ENCODE results near the gene ITGA4. TPM values are rescaled to one million over a fixed set of nuclear protein-coding genes. Genes with fewer than 3 reads are reported as not detected.

Gene ITGA4
- total and polyA plus RNA-seq, 2 of the 13 experiments (the other 11 are each of a cell fraction or from before 2014, with no cell fraction given) = not detected

DNA sequence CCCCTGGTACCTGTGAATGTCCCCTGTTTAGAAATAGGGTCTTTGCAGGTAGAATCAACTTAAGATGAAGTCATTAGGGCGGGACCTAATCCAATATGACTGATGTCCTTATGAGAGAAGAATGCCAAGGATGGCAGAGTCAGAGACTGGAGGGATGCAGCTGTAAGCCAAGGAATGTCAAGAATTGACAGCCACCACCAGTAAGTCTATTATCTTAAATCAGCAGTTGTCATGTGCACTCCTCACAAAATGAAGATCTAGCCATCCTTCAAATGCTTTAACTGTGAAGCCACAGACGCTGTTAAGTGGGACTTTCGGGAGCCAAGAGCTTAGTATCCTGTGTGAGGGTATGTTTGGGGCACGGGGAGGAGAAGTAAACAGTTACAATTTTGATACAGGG is 83.2 kb downstream of the ITGA4 start:
- in situ Hi-C loops (cut with HindIII; ENCODE audit: extremely low pct_ligation_motif_present, low pct_unique_long_range_greater_than_20kb) = no loop called here
- Histone ChIP-seq H3K4me1 (ENCODE audit: insufficient read depth, low read length) (no peaks in the 10 kb centered on the region), H3K27me3 (ENCODE audit: control insufficient read depth in 1 of 2, insufficient read depth in 2 of 2, low read length in 2 of 2) (no peaks in the 10 kb centered on the region), H3K4me2 (ENCODE audit: low read depth, low read length) (no peak overlapping the region), H2AFZ (ENCODE audit: low read length) (no peak overlapping the region), H3K79me2 (ENCODE audit: insufficient read depth, low read length) (no peaks in the 10 kb centered on the region), H3K9ac (ENCODE audit: insufficient read depth, low read depth, low read length) (no peak overlapping the region), H4K20me1 (ENCODE audit: insufficient read depth, low read length) (no peaks in the 10 kb centered on the region), H3K4me3 (replicated peaks in 1 of 3; ENCODE audit: insufficient read depth in 1 of 3, low read depth in 2 of 3, low read length in 3 of 3) (no peak overlapping the region), H3K27ac (ENCODE audit: extremely low read length, insufficient read depth, low read length) (no peak overlapping the region), H3K9me3 (ENCODE audit: low read length) (no peaks in the 10 kb centered on the region), H3K36me3 (replicated peaks in 1 of 2; ENCODE audit: control insufficient read depth in 1 of 2, insufficient read depth in 2 of 2, low read length in 2 of 2) (no peaks in the 10 kb centered on the region)
- CTCF ChIA-PET (ENCODE audit: low intra/inter-chr PET ratio, low total read pairs) = no interaction called here
- ATAC-seq (no peak), DNase-seq (ENCODE audit: low spot score) (no peak), FAIRE-seq (no peak)
- BruUV-seq (replicated peaks) = no TSS peak
- intact Hi-C loops (cut with micrococcal nuclease; ENCODE audit: unreplicated experiment) = no loop called here
- WGBS (ENCODE audit: low lambda C conversion rate) = 17% methylated on average over 4 of the region's 4 CpGs
- POLR2A ChIA-PET = no interaction called here
- TF ChIP-seq SNRNP70 (IDR thresholded peaks at IDR 0.05; ENCODE audit: low read depth, low read length) = no peak
- TF ChIP-seq ZBTB25 (CRISPR knock-in tag; IDR thresholded peaks at IDR 0.05) = no peak
- no peak for TF ChIP-seq ZNF780A (CRISPR knock-in tag; IDR thresholded peaks at IDR 0.05)
- no peak for TF ChIP-seq ARNT (IDR thresholded peaks at IDR 0.05)
- no peak for TF ChIP-seq SAFB2 (CRISPR knock-in tag; IDR thresholded peaks at IDR 0.05; ENCODE audit: borderline replicate concordance, low read depth)
- TF ChIP-seq ZNF24 (IDR thresholded peaks at IDR 0.05) = no peak
- no peak for TF ChIP-seq STAT5B (CRISPR knock-in tag; IDR thresholded peaks at IDR 0.05)
- TF ChIP-seq ZNF207 (IDR thresholded peaks at IDR 0.05; ENCODE audit: borderline replicate concordance) = no peak
- TF ChIP-seq SMARCE1 (IDR thresholded peaks at IDR 0.05; ENCODE audit: borderline replicate concordance) = no peak
- TF ChIP-seq, protein P1, sequence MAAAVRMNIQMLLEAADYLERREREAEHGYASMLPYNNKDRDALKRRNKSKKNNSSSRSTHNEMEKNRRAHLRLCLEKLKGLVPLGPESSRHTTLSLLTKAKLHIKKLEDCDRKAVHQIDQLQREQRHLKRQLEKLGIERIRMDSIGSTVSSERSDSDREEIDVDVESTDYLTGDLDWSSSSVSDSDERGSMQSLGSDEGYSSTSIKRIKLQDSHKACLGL (CRISPR knock-in tag; IDR thresholded peaks at IDR 0.05) = no peak
- TF ChIP-seq PTBP1 (IDR thresholded peaks at IDR 0.05; ENCODE audit: low read depth, low read length, poor library complexity, severe bottlenecking) = no peak
- TF ChIP-seq ZNF775 (CRISPR knock-in tag; IDR thresholded peaks at IDR 0.05; ENCODE audit: borderline replicate concordance) = no peak
- TF ChIP-seq, protein P2, sequence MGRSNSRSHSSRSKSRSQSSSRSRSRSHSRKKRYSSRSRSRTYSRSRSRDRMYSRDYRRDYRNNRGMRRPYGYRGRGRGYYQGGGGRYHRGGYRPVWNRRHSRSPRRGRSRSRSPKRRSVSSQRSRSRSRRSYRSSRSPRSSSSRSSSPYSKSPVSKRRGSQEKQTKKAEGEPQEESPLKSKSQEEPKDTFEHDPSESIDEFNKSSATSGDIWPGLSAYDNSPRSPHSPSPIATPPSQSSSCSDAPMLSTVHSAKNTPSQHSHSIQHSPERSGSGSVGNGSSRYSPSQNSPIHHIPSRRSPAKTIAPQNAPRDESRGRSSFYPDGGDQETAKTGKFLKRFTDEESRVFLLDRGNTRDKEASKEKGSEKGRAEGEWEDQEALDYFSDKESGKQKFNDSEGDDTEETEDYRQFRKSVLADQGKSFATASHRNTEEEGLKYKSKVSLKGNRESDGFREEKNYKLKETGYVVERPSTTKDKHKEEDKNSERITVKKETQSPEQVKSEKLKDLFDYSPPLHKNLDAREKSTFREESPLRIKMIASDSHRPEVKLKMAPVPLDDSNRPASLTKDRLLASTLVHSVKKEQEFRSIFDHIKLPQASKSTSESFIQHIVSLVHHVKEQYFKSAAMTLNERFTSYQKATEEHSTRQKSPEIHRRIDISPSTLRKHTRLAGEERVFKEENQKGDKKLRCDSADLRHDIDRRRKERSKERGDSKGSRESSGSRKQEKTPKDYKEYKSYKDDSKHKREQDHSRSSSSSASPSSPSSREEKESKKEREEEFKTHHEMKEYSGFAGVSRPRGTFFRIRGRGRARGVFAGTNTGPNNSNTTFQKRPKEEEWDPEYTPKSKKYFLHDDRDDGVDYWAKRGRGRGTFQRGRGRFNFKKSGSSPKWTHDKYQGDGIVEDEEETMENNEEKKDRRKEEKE (IDR thresholded peaks at IDR 0.05) = no peak
- TF ChIP-seq MEIS2 (CRISPR knock-in tag; IDR thresholded peaks at IDR 0.05) = no peak

Measured in HepG2 (cell line).